ENCODE data around the gene GALNS. TPM values are rescaled to one million over a fixed set of nuclear protein-coding genes. Genes with fewer than 3 reads are reported as not detected.
A peak's percentile ranks its signal among the peaks of the same experiment; 100 is the strongest.

GALNS gene
- total and polyA plus RNA-seq, 12 donors, result 12.6 to 63.1 (median 36.2) TPM

DNA sequence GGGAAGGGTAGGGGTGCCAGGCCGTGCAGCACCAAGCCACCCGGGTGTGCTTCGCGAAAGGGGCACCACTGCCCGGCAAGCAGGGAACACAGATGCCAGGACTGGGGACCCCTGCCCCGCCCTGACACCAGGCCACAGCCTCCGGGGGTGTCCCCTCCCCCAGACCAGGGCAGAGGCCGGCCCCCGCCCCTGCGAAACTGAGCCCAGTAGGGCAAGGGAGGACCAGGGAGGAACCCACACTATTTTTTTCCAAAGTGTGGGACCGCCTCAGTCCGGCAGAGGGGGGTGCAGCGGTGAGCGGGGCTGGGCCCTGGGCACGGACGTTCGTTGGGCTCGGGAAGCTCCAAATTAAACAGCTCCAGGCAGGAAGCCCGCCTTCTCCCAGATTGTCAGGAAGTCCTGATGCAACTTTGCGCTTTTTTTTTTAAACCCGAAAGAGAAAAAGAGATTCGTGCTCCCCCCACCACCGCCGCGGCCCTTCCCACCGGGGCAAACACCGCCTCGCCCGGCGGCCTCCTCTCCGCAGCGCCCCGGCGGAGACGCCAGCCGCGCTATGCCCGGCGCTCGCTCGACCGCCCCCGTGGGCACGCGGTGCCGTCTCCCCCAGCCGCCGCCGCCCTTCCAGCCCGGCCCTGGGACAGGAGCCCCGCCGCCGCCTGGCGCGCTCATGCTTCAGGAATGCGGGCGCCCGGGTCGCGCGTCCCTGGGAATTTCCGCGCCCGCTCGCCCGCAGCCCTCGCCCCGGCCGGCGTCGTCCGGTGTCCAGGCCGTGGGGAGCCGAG is 72.5 kb downstream of the GALNS start:
- Histone ChIP-seq H3K4me3 (peak overlapping the region in 2 of 4 donors; percentile 63 to 99), H3K36me3 (replicated peaks in 1 of 2) (no peaks in the 10 kb centered on the region), H3K9me3 (replicated peaks in 1 of 3) (no peaks in the 10 kb centered on the region), H3K4me1 (replicated peaks in 1 of 2) (peaks cover 10 to 46% of the 10 kb centered on the region in 2 donors), H3K27ac (peak overlapping the region; percentile 47 to 99 (median 79)), H3K27me3 (no peaks in the 10 kb centered on the region)
- peak in 6 of 7 donors; percentile 64 to 83 (median 72) for DNase-seq
- intact Hi-C loops (cut with DNase I), result loop anchor here in 1 of 2 donors (2.0 kb wide), 2 partner anchors 39 to 47 kb away; no protein-coding TSS in a partner anchor
- 2 to 4% (median 4%) methylated on average over 10 to 74 of the region's 74 CpGs; no CpG with 5 or more reads in 1 of the 4 donors for WGBS, 4 donors
- TF ChIP-seq CTCF (IDR thresholded peaks at IDR 0.05) (peak; percentile 13 to 50 (median 42)), POLR2A (IDR thresholded peaks at IDR 0.05) (no peak)

DNA sequence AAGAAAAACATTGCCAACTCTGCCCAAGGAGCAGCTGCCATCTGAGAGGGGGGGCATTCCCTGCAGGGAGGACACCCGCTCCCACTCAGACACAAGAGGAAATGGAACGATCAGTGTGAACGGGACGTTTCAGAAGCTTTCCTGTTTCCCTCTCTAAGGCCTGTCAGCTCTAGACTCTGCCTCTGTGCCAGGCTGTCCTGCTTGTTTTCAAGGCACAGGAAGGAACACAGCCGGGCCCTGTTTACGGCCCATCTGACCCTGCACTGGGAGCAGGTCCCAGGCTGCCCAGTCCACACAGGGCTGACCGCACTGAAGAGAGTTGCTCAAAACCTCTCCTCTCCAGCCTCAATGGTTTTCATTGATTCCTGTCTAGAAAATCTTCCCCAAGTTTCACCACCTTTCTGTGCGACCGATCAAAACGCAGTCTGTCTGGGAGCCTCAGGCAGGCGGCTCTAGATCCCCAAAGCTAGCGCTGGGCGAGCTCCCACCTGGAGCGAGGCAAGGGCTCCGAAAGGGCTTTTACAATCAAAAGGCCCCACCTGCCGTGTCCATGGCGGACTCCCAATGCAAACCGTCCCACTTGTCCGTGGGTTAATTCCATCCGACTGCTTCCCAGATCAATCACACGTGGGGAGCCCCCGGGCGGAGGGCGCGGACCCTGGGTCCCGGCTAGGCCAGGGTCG is 73.2 kb downstream of the GALNS start:
- TF ChIP-seq POLR2A (IDR thresholded peaks at IDR 0.05), result no peak
- TF ChIP-seq CTCF (IDR thresholded peaks at IDR 0.05), result no peak
- Histone ChIP-seq H3K36me3 (replicated peaks in 1 of 2) (no peaks in the 10 kb centered on the region), H3K27ac (peak overlapping the region; percentile 47 to 99 (median 79)), H3K4me1 (replicated peaks in 1 of 2) (peaks cover 10 to 49% of the 10 kb centered on the region in 2 donors), H3K27me3 (no peaks in the 10 kb centered on the region), H3K9me3 (replicated peaks in 1 of 3) (no peaks in the 10 kb centered on the region), H3K4me3 (peak overlapping the region in 2 of 4 donors; percentile 63 to 99)
- WGBS, 4 donors, result 41 to 56% (median 46%) methylated on average over 16 to 27 of the region's 27 CpGs
- intact Hi-C loops (cut with DNase I), result loop anchor here in 1 of 2 donors (2.0 kb wide), 2 partner anchors 39 to 47 kb away; no protein-coding TSS in a partner anchor
- DNase-seq, result peak in 4 of 7 donors; percentile 56 to 76 (median 64)

GRCh38 chr16:88782454-88783390 is 74.0 kb downstream of the GALNS start:
- peak in 5 of 7 donors; percentile 55 to 77 (median 75) for DNase-seq
- Histone ChIP-seq H3K4me3 (peak overlapping the region in 1 of 4 donors; percentile 99), H3K9me3 (replicated peaks in 1 of 3) (no peaks in the 10 kb centered on the region), H3K27me3 (no peaks in the 10 kb centered on the region), H3K36me3 (replicated peaks in 1 of 2) (no peaks in the 10 kb centered on the region), H3K27ac (peak overlapping the region in 4 of 5 donors; percentile 19 to 99 (median 80)), H3K4me1 (replicated peaks in 1 of 2) (peaks cover 10 to 49% of the 10 kb centered on the region in 2 donors)
- 40 to 49% (median 43%) methylated on average over 12 to 16 of the region's 16 CpGs for WGBS, 4 donors
- TF ChIP-seq POLR2A (IDR thresholded peaks at IDR 0.05) (peak in 1 of 2 donors; percentile 15), CTCF (IDR thresholded peaks at IDR 0.05) (no peak)
- intact Hi-C loops (cut with DNase I), result no loop called here

All from adrenal gland (tissue), 12 donors.